K562 (cell line): ENCODE data around the gene CHSY1. TPM values are rescaled to one million over a fixed set of nuclear protein-coding genes. Genes with fewer than 3 reads are reported as not detected.

Source experiments
- ATAC-seq: fragments of 200-7000 bp; cut with Tn5 transposase; 3 replicates; pipeline ENCODE4 v1.9.1; 2020; ENCODE audit warnings: moderate library complexity
- BruUV-seq: library from RNA; stranded (reverse); fragments of 400-500 nt; replicated peaks from 2 replicates; lab custom pipeline; 2021; lab: Mats Ljungman, UMichigan
- CTCF ChIA-PET: fragments of 300-600 bp; formaldehyde crosslinking; extraction: SDS; loops from one replicate; lab custom pipeline; 2021; ENCODE audit warnings: low intra/inter-chr PET ratio; lab: Yijun Ruan, JAX
- POLR2A ChIA-PET: fragments of 300-600, 350-650 bp; sonication (Branson Sonifier 250); formaldehyde crosslinking; extraction: SDS; loops from one replicate; lab custom pipeline; 2021; ENCODE audit warnings: antibody characterized with exemption, inconsistent platforms; lab: Yijun Ruan, JAX
- DNase-seq, 4 experiments: peaks; one replicate each; pipeline versions ENCODE4 v3.0.0 to v3.0.0-alpha.2; 2011 to 2018; ENCODE audit warnings: low spot score in 3 of 4, mixed read lengths in 3 of 4; ENCODE audit errors: extremely low read depth in 1 of 4
- FAIRE-seq: peaks from 2 replicates; lab custom pipeline; 2011; peaks lifted over from hg19 to GRCh38; lab: Jason Lieb, UNC
- H2AFZ ChIP-seq: 2 replicates; pipeline ENCODE4 v1.6.0; 2011; ENCODE audit warnings: low read depth, low read length, control low read depth, inconsistent platforms
- H3K27ac ChIP-seq: fragments of 200-600 bp; 3 replicates; pipeline ENCODE4 v1.8.0; 2011; ENCODE audit warnings: low read depth, mild to moderate bottlenecking, control low read depth, inconsistent platforms, low read length, moderate library complexity, mixed read lengths; ENCODE audit errors: extremely low read depth
- H3K27me3 ChIP-seq, 2 experiments: fragments of 300-600 bp in 1 of 2; 2 replicates in 1 of 2; 3 replicates in 1 of 2; pipeline versions ENCODE4 v1.6.0 to v1.8.0; 2011; ENCODE audit warnings: inconsistent platforms in 2 of 2, low read length in 2 of 2, mild to moderate bottlenecking in 1 of 2, mixed read lengths in 1 of 2, moderate library complexity in 1 of 2; ENCODE audit not compliant: control insufficient read depth in 2 of 2, insufficient read depth in 2 of 2
- H3K36me3 ChIP-seq: fragments of 300-600 bp; 3 replicates; pipeline ENCODE4 v1.8.0; 2011; ENCODE audit warnings: mild to moderate bottlenecking, low read length, inconsistent platforms; ENCODE audit not compliant: control insufficient read depth, insufficient read depth
- H3K4me1 ChIP-seq, 2 experiments: fragments of 200-600 bp in 1 of 2; replicated peaks in 1 of 2; 2 replicates in 1 of 2; 3 replicates in 1 of 2; pipeline versions ENCODE4 v1.5.1 to v1.8.0; 2011; ENCODE audit warnings: inconsistent platforms in 2 of 2, low read length in 2 of 2, mild to moderate bottlenecking in 1 of 2, mixed read lengths in 1 of 2, moderate library complexity in 1 of 2; ENCODE audit not compliant: control insufficient read depth in 2 of 2, insufficient read depth in 2 of 2
- H3K4me2 ChIP-seq: 2 replicates; pipeline ENCODE4 v1.6.1; 2011; ENCODE audit warnings: low read length, control low read depth, inconsistent platforms, mixed read lengths; ENCODE audit not compliant: insufficient read depth
- H3K4me3 ChIP-seq: fragments of 200-600 bp; sonication (generic), shearing (Covaris generic); 2 replicates; pipeline ENCODE4 v1.5.1; 2016; ENCODE audit warnings: control low read depth, inconsistent platforms
- H3K79me2 ChIP-seq: fragments of 200-600 bp; 3 replicates; pipeline ENCODE4 v1.8.0; 2011; ENCODE audit warnings: low read length, inconsistent platforms; ENCODE audit not compliant: control insufficient read depth, insufficient read depth
- H3K9ac ChIP-seq, 2 experiments: 2 replicates each; pipeline versions ENCODE4 v1.6.0 to v1.6.1; 2011; ENCODE audit warnings: low read depth in 2 of 2, low read length in 2 of 2, control low read depth in 1 of 2, inconsistent platforms in 1 of 2, mild to moderate bottlenecking in 1 of 2, mixed read lengths in 1 of 2; ENCODE audit not compliant: insufficient read depth in 1 of 2
- H3K9me1 ChIP-seq: one replicate; pipeline ENCODE4 v1.6.0; 2011; ENCODE audit warnings: inconsistent platforms, mild to moderate bottlenecking, low read length, moderate library complexity; ENCODE audit not compliant: control insufficient read depth, insufficient read depth
- H3K9me3 ChIP-seq: replicated peaks from 2 replicates; pipeline ENCODE4 v1.5.1; 2011; ENCODE audit warnings: low read depth, low read length, inconsistent platforms; ENCODE audit not compliant: control insufficient read depth, insufficient read depth
- H4K20me1 ChIP-seq: replicated peaks from 2 replicates; pipeline ENCODE4 v1.6.1; 2011; ENCODE audit warnings: low read length, inconsistent platforms, mixed read lengths; ENCODE audit not compliant: control insufficient read depth, insufficient read depth
- ARID2 ChIP-seq: fragments of 450-650 bp; IDR thresholded peaks from 2 replicates; pipeline ENCODE4 v1.6.1; 2017; ENCODE audit warnings: antibody characterized with exemption, mild to moderate bottlenecking
- BRF2 ChIP-seq: IDR thresholded peaks from 3 replicates; pipeline ENCODE4 v1.6.1; 2011; ENCODE audit warnings: borderline replicate concordance, mild to moderate bottlenecking; ENCODE audit not compliant: insufficient read length, insufficient read depth
- CBX3 ChIP-seq, 2 experiments: IDR thresholded peaks; 1 replicate in 1 of 2; 2 replicates in 1 of 2; pipeline ENCODE4 v1.6.1; 2012; ENCODE audit warnings: inconsistent platforms in 2 of 2, low read length in 2 of 2, borderline replicate concordance in 1 of 2, control low read depth in 1 of 2
- CHD4 ChIP-seq: fragments of 200-600 bp; sonication (generic); IDR thresholded peaks from 3 replicates; pipeline ENCODE4 v1.6.1; 2012; ENCODE audit warnings: low read depth, mild to moderate bottlenecking, mixed read lengths, low read length, inconsistent platforms; ENCODE audit not compliant: insufficient read depth, insufficient replicate concordance, poor library complexity, severe bottlenecking
- CREB3 ChIP-seq: fragments of 450-650 bp; conservative IDR thresholded peaks from 2 replicates; pipeline ENCODE4 v1.6.1; 2016; ENCODE audit warnings: missing genetic modification characterization, low read depth, mild to moderate bottlenecking, missing compliant biosample characterization, moderate library complexity
- DMBX1 ChIP-seq: fragments of 250-450 bp; sonication (Bioruptor Pico); IDR thresholded peaks from 2 replicates; pipeline ENCODE4 v1.8.0; 2022; ENCODE audit warnings: inconsistent platforms, mild to moderate bottlenecking, moderate library complexity, borderline replicate concordance
- ELF1 ChIP-seq: fragments of 200-800 bp; sonication (Bioruptor generic); IDR thresholded peaks from 2 replicates; pipeline ENCODE4 v1.6.1; 2016; ENCODE audit warnings: missing genetic modification characterization, missing compliant biosample characterization
- FOXM1 ChIP-seq, 2 experiments: fragments of 450-650 bp in 1 of 2; sonication (generic) in 1 of 2; formaldehyde crosslinking in 1 of 2; IDR thresholded peaks; 2 replicates each; pipeline versions ENCODE4 v1.6.1 to v1.9.0; 2017 to 2022; ENCODE audit warnings: low read depth in 2 of 2, mild to moderate bottlenecking in 2 of 2, missing genetic modification reagents in 1 of 2, moderate library complexity in 1 of 2
- HSF4 ChIP-seq: fragments of 250-450 bp; sonication (Bioruptor Pico); IDR thresholded peaks from 2 replicates; pipeline ENCODE4 v2.1.2; 2022; ENCODE audit warnings: mild to moderate bottlenecking, moderate library complexity, borderline replicate concordance
- ILF3 ChIP-seq: fragments of 450-650 bp; IDR thresholded peaks from 2 replicates; pipeline ENCODE4 v1.6.1; 2018; ENCODE audit warnings: antibody characterized with exemption, mild to moderate bottlenecking, moderate library complexity, borderline replicate concordance
- PTBP1 ChIP-seq: fragments of 200-400 bp; formaldehyde crosslinking; IDR thresholded peaks from 2 replicates; pipeline ENCODE4 v1.6.1; 2017; ENCODE audit warnings: low read depth, low read length
- PURB ChIP-seq: sonication (generic); formaldehyde crosslinking; IDR thresholded peaks from 2 replicates; pipeline ENCODE4 v1.9.0; 2021; ENCODE audit warnings: low read depth, mild to moderate bottlenecking, missing genetic modification reagents
- RBM25 ChIP-seq: fragments of 200-400 bp; formaldehyde crosslinking; IDR thresholded peaks from 2 replicates; pipeline ENCODE4 v1.6.1; 2018; ENCODE audit warnings: low read length, low read depth, moderate library complexity; ENCODE audit not compliant: severe bottlenecking
- RBM39 ChIP-seq: fragments of 200-400 bp; formaldehyde crosslinking; optimal IDR thresholded peaks from 2 replicates; pipeline ENCODE3; 2018; ENCODE audit warnings: low read depth, low read length
- TAF1 ChIP-seq: IDR thresholded peaks from 2 replicates; pipeline ENCODE4 v1.6.1; 2011; ENCODE audit warnings: mild to moderate bottlenecking, low read length, moderate library complexity; ENCODE audit not compliant: insufficient read depth, control insufficient read depth, severe bottlenecking; ENCODE audit errors: extremely low read depth
- ZNF561 ChIP-seq: fragments of 450-650 bp; formaldehyde crosslinking; conservative IDR thresholded peaks from 2 replicates; pipeline ENCODE4 v1.4.0; 2020; ENCODE audit warnings: mild to moderate bottlenecking, moderate library complexity
- ZNF583 ChIP-seq: fragments of 250-450 bp; sonication (Bioruptor Pico); IDR thresholded peaks from 2 replicates; pipeline ENCODE4 v1.4.0; 2020
- ZNF778 ChIP-seq: fragments of 450-650 bp; formaldehyde crosslinking; IDR thresholded peaks from 2 replicates; pipeline ENCODE4 v1.4.0; 2020; ENCODE audit warnings: mild to moderate bottlenecking, moderate library complexity
- WGBS: fragments of 100-300 bp; shearing (Covaris generic); methylation state at CpG from one replicate; pipeline ENCODE4 v1.1.6; 2016; ENCODE audit warnings: low coverage, mixed read lengths; ENCODE audit not compliant: insufficient coverage; ENCODE audit errors: missing lambda C conversion rate; 5-methylcytosine and 5-hydroxymethylcytosine counted together
- in situ Hi-C: fragments of 300-500 bp; cut with MboI; formaldehyde crosslinking; loops from 4 replicates; pipeline ENCODE4 v1.15.0; 2018; ENCODE audit warnings: inconsistent platforms, mixed read lengths
- intact Hi-C: fragments of 100-400 bp; cut with micrococcal nuclease; formaldehyde crosslinking; loops from 2 replicates; pipeline ENCODE4 v1.14.2; 2022
- polyA plus RNA-seq, 8 experiments: library from polyadenylated mRNA; depleted of rRNA in 4 of 8; stranded (reverse) in 5 of 8; unstranded in 3 of 8; fragments of >200 nt; fragmentation: Nextera tagmentation in 2 of 8; fragmentation: Illumina TruSeq in 1 of 8; extraction: Ambion mirVana in 2 of 8; extraction: Trizol in 1 of 8; gene quantifications; 2 replicates each; pipeline versions ENCODE4 v1.2.1 to v1.2.3, GENCODE V29; 2011 to 2014; ENCODE audit warnings: inconsistent platforms in 1 of 8, missing spikeins in 1 of 8
- total RNA-seq, 7 experiments: library from RNA; depleted of rRNA in 6 of 7; stranded (reverse); fragments of >200 nt in 6 of 7; fragmentation: Illumina TruSeq in 2 of 7; extraction: Trizol in 2 of 7; gene quantifications; 2 replicates each; pipeline versions ENCODE4 v1.2.1 to v1.2.3, GENCODE V29; 2011 to 2021; ENCODE audit warnings: low replicate concordance in 1 of 7

The CHSY1 gene
- total and polyA plus RNA-seq, 9 of the 15 experiments (the other 6 are each of a cell fraction or from before 2014, with no cell fraction given): 7.0 to 16.4 (median 13.4) TPM

- no peaks in the 10 kb centered on the region for H3K27me3 ChIP-seq
- H4K20me1 ChIP-seq: peaks cover 3% of the 10 kb centered on the region; the same call in 1 of the 2 replicates
- no peak overlapping the region for H3K4me2 ChIP-seq
- POLR2A ChIA-PET: interaction anchor here (0.6 to 0.7 kb wide), 3 partner anchors 22 to 600 kb away, joined by 3 to 4 read pairs (median 3); no protein-coding TSS in a partner anchor
- no peak for DNase-seq
- H3K36me3 ChIP-seq: no peaks in the 10 kb centered on the region
- no peaks in the 10 kb centered on the region for H3K9me3 ChIP-seq
- WGBS: 92% methylated on average over 17 of the region's 17 CpGs
- no peak for FAIRE-seq
- ATAC-seq: no peak
- 0 out of 4 replicates have a peak overlapping the region, but pooled peaks of 1 of the 2 experiments have one; percentile 36 for H3K9ac ChIP-seq
- H3K79me2 ChIP-seq: peaks cover 31% of the 10 kb centered on the region
- CTCF ChIA-PET: no interaction called here
- H3K4me1 ChIP-seq: peaks cover 4 to 12% of the 10 kb centered on the region in 2 experiments; a peak in 3 of 5 replicates
- no peaks in the 10 kb centered on the region for H3K9me1 ChIP-seq
- in situ Hi-C loops (no loop called here), intact Hi-C loops (no loop called here)
- H2AFZ ChIP-seq: no peak overlapping the region
- no TSS peak for BruUV-seq
- H3K27ac ChIP-seq: no peak overlapping the region
- H3K4me3 ChIP-seq: no peak overlapping the region
- no peak for TF ChIP-seq ELF1
- TF ChIP-seq ZNF778 (CRISPR knock-in tag): no peak
- TF ChIP-seq RBM25: no peak
- no peak for TF ChIP-seq ILF3
- no peak for TF ChIP-seq PTBP1
- TF ChIP-seq TAF1: no peak
- no peak for TF ChIP-seq PURB (CRISPR knock-in tag)
- no peak for TF ChIP-seq ZNF561 (CRISPR knock-in tag)
- TF ChIP-seq FOXM1 (IDR thresholded peaks at IDR 0.05; ENCODE audit: low read depth): no peak
- no peak for TF ChIP-seq FOXM1 (CRISPR knock-in tag; IDR thresholded peaks at IDR 0.05; ENCODE audit: low read depth)
- TF ChIP-seq ARID2: no peak
- TF ChIP-seq CREB3 (tag): no peak
- no peak for TF ChIP-seq DMBX1
- no peak for TF ChIP-seq RBM39
- TF ChIP-seq BRF2: no peak
- TF ChIP-seq ZNF583 (CRISPR knock-in tag): no peak
- TF ChIP-seq CHD4: no peak
- TF ChIP-seq CBX3 (IDR thresholded peaks at IDR 0.05; ENCODE audit: borderline replicate concordance in 1 of 2, low read length in 2 of 2): no peak
- no peak for TF ChIP-seq HSF4 (CRISPR knock-in tag)
Observed at GRCh38 chr15:101189409-101190091, 62.3 kb downstream of the CHSY1 start.
